ENCODE measurements around the gene ADIPOQ. TPM values are rescaled to one million over a fixed set of nuclear protein-coding genes. Genes with fewer than 3 reads are reported as not detected.

The ADIPOQ gene
- total and polyA plus RNA-seq, 2 of the 13 experiments (the other 11 are each of a cell fraction or from before 2014, with no cell fraction given): not detected

GRCh38 chr3:186806089-186807055 lies 36.1 kb upstream of the ADIPOQ start, which contains the start of gene RFC4 (continued):
- TF ChIP-seq USF2 (IDR thresholded peaks at IDR 0.05; ENCODE audit: low read depth, low read length) (no peak), USF2 (CRISPR knock-in tag; IDR thresholded peaks at IDR 0.05; ENCODE audit: borderline replicate concordance) (no peak; the same call in 1 of the 2 replicates), CBX5 (CRISPR knock-in tag; IDR thresholded peaks at IDR 0.05; ENCODE audit: borderline replicate concordance) (peak; percentile 24; the same call in 1 of the 2 replicates), TP53 (CRISPR knock-in tag; conservative IDR thresholded peaks at IDR 0.05) (no peak), MBD4 (IDR thresholded peaks at IDR 0.05; ENCODE audit: borderline replicate concordance, low read length) (no peak), POGZ (CRISPR knock-in tag; IDR thresholded peaks at IDR 0.05) (peak; percentile 93), ZNF3 (CRISPR knock-in tag; IDR thresholded peaks at IDR 0.05) (no peak), GLI4 (CRISPR knock-in tag; IDR thresholded peaks at IDR 0.05; ENCODE audit: borderline replicate concordance) (no peak; the same call in 1 of the 2 replicates), ZNF616 (CRISPR knock-in tag; IDR thresholded peaks at IDR 0.05; ENCODE audit: low read depth) (no peak), ZHX2 (IDR thresholded peaks at IDR 0.05; ENCODE audit: low read depth) (peak; percentile 78; the same call in 1 of the 2 replicates), ZHX2 (CRISPR knock-in tag; IDR thresholded peaks at IDR 0.05; ENCODE audit: borderline replicate concordance) (no peak)
- TF ChIP-seq, protein P1, sequence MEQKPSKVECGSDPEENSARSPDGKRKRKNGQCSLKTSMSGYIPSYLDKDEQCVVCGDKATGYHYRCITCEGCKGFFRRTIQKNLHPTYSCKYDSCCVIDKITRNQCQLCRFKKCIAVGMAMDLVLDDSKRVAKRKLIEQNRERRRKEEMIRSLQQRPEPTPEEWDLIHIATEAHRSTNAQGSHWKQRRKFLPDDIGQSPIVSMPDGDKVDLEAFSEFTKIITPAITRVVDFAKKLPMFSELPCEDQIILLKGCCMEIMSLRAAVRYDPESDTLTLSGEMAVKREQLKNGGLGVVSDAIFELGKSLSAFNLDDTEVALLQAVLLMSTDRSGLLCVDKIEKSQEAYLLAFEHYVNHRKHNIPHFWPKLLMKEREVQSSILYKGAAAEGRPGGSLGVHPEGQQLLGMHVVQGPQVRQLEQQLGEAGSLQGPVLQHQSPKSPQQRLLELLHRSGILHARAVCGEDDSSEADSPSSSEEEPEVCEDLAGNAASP (CRISPR knock-in tag; IDR thresholded peaks at IDR 0.05; ENCODE audit: borderline replicate concordance): peak; percentile 60; the same call in 1 of the 2 replicates
- TF ChIP-seq, protein P2, sequence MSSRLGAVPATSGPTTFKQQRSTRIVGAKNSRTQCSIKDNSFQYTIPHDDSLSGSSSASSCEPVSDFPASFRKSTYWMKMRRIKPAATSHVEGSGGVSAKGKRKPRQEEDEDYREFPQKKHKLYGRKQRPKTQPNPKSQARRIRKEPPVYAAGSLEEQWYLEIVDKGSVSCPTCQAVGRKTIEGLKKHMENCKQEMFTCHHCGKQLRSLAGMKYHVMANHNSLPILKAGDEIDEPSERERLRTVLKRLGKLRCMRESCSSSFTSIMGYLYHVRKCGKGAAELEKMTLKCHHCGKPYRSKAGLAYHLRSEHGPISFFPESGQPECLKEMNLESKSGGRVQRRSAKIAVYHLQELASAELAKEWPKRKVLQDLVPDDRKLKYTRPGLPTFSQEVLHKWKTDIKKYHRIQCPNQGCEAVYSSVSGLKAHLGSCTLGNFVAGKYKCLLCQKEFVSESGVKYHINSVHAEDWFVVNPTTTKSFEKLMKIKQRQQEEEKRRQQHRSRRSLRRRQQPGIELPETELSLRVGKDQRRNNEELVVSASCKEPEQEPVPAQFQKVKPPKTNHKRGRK (CRISPR knock-in tag; IDR thresholded peaks at IDR 0.05): no peak
- TF ChIP-seq, protein P3, sequence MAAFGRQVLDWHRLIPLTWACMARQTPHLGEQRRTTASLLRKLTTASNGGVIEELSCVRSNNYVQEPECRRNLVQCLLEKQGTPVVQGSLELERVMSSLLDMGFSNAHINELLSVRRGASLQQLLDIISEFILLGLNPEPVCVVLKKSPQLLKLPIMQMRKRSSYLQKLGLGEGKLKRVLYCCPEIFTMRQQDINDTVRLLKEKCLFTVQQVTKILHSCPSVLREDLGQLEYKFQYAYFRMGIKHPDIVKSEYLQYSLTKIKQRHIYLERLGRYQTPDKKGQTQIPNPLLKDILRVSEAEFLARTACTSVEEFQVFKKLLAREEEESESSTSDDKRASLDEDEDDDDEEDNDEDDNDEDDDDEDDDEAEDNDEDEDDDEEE (CRISPR knock-in tag; IDR thresholded peaks at IDR 0.05): no peak
